ENCODE measurements around the gene THSD4. TPM values are rescaled to one million over a fixed set of nuclear protein-coding genes. Genes with fewer than 3 reads are reported as not detected.

The THSD4 gene
- total RNA-seq, 2 experiments from 2014 or later, result not detected

GRCh38 chr15:71096676-71097075 is 18.6 kb upstream of the THSD4 start:
- ChIA-PET POLR2A (no interaction called here), CTCF (no interaction called here)
- TF ChIP-seq CTCF (IDR thresholded peaks at IDR 0.05), result no peak
- Mint-ChIP-seq H3K4me1 (ENCODE audit: low read depth) (no peaks in the 10 kb centered on the region), H3K36me3 (ENCODE audit: low read depth) (no peaks in the 10 kb centered on the region), H3K27ac (no peak overlapping the region), H3K27me3 (peaks cover 6% of the 10 kb centered on the region), H3K9me3 (no peaks in the 10 kb centered on the region), H3K4me3 (no peak overlapping the region)
- intact Hi-C loops (cut with micrococcal nuclease), result no loop called here
- no peak for ATAC-seq
- no peak for DNase-seq

- ATAC-seq, result no peak
- Mint-ChIP-seq H3K4me3 (no peak overlapping the region), H3K27ac (no peak overlapping the region), H3K27me3 (peaks cover 5% of the 10 kb centered on the region), H3K4me1 (ENCODE audit: low read depth) (no peaks in the 10 kb centered on the region), H3K9me3 (no peaks in the 10 kb centered on the region), H3K36me3 (ENCODE audit: low read depth) (no peaks in the 10 kb centered on the region)
- CTCF ChIA-PET, result no interaction called here
- no peak for DNase-seq
- POLR2A ChIA-PET, result no interaction called here
- intact Hi-C loops (cut with micrococcal nuclease), result no loop called here
- no peak for TF ChIP-seq CTCF (IDR thresholded peaks at IDR 0.05)
These were observed 17.4 kb upstream of the THSD4 start for GRCh38 chr15:71097890-71098289.

- no peaks in the 10 kb centered on the region for H3K4me1 Mint-ChIP-seq (ENCODE audit: low read depth)
- DNase-seq, result no peak
- no peak for ATAC-seq
- peaks cover 2% of the 10 kb centered on the region for H3K27me3 Mint-ChIP-seq
- no peak for TF ChIP-seq CTCF (IDR thresholded peaks at IDR 0.05)
- H3K4me3 Mint-ChIP-seq, result no peak overlapping the region
- intact Hi-C loops (cut with micrococcal nuclease), result no loop called here
- POLR2A ChIA-PET, result no interaction called here
- H3K9me3 Mint-ChIP-seq, result no peaks in the 10 kb centered on the region
- no peak overlapping the region for H3K27ac Mint-ChIP-seq
- H3K36me3 Mint-ChIP-seq (ENCODE audit: low read depth), result no peaks in the 10 kb centered on the region
- CTCF ChIA-PET, result no interaction called here
These were observed 16.4 kb upstream of the THSD4 start for GRCh38 chr15:71098920-71099319.

GRCh38 chr15:71103102-71103676 is 12.1 kb upstream of the THSD4 start:
- Mint-ChIP-seq H3K27me3 (peaks cover 4% of the 10 kb centered on the region), H3K4me1 (ENCODE audit: low read depth) (peaks cover 3% of the 10 kb centered on the region), H3K4me3 (no peak overlapping the region), H3K9me3 (no peaks in the 10 kb centered on the region), H3K27ac (no peak overlapping the region), H3K36me3 (ENCODE audit: low read depth) (no peaks in the 10 kb centered on the region)
- POLR2A ChIA-PET, result no interaction called here
- TF ChIP-seq CTCF (IDR thresholded peaks at IDR 0.05), result no peak
- intact Hi-C loops (cut with micrococcal nuclease), result no loop called here
- CTCF ChIA-PET, result no interaction called here
- ATAC-seq (no peak), DNase-seq (peak; percentile 2)

GRCh38 chr15:71104636-71105035 is 10.6 kb upstream of the THSD4 start:
- Mint-ChIP-seq H3K36me3 (ENCODE audit: low read depth) (no peaks in the 10 kb centered on the region), H3K27ac (no peak overlapping the region), H3K27me3 (peaks cover 6% of the 10 kb centered on the region), H3K9me3 (no peaks in the 10 kb centered on the region), H3K4me3 (no peak overlapping the region), H3K4me1 (ENCODE audit: low read depth) (peaks cover 3% of the 10 kb centered on the region)
- ATAC-seq, result no peak
- no peak for TF ChIP-seq CTCF (IDR thresholded peaks at IDR 0.05)
- ChIA-PET CTCF (no interaction called here), POLR2A (no interaction called here)
- DNase-seq, result no peak
- intact Hi-C loops (cut with micrococcal nuclease), result no loop called here

Measured in activated CD8-positive, alpha-beta T cell treated with anti-CD3 and anti-CD28 coated beads for 36 hours (primary cell).